Measurements from ENCODE around the gene TRIM25.

Gene TRIM25

GRCh38 chr17:56926704-56927103, 12.9 kb upstream of the TRIM25 start:
- no peak for DNase-seq (ENCODE audit: low spot score)

- no peak for DNase-seq (ENCODE audit: low spot score)
Observed at GRCh38 chr17:56926270-56926669, 12.4 kb upstream of the TRIM25 start.

- no peak for DNase-seq (ENCODE audit: low spot score)
Observed at GRCh38 chr17:56925088-56925487, 11.2 kb upstream of the TRIM25 start.

- DNase-seq (ENCODE audit: low spot score): no peak
Observed at GRCh38 chr17:56919717-56920116, 5.9 kb upstream of the TRIM25 start.

GRCh38 chr17:56918916-56919315, 5.1 kb upstream of the TRIM25 start:
- DNase-seq (ENCODE audit: low spot score): no peak

- DNase-seq (ENCODE audit: low spot score): no peak
Observed at GRCh38 chr17:56917559-56918296, 3.9 kb upstream of the TRIM25 start.

GRCh38 chr17:56914581-56915273, 878 bp upstream of the TRIM25 start:
- no peak for DNase-seq (ENCODE audit: low spot score)

GRCh38 chr17:56913353-56913866, 439 bp downstream of the TRIM25 start:
- DNase-seq (ENCODE audit: low spot score): no peak

- no peak for DNase-seq (ENCODE audit: low spot score)
Observed at GRCh38 chr17:56913000-56913311, 893 bp downstream of the TRIM25 start.

- no peak for DNase-seq (ENCODE audit: low spot score)
Observed at GRCh38 chr17:56912105-56912999, 1.5 kb downstream of the TRIM25 start.

- no peak for DNase-seq (ENCODE audit: low spot score)
Observed at GRCh38 chr17:56910509-56911235, 3.2 kb downstream of the TRIM25 start.

- DNase-seq (ENCODE audit: low spot score): no peak
Observed at GRCh38 chr17:56909742-56910508, 3.9 kb downstream of the TRIM25 start.

GRCh38 chr17:56908001-56908542, 5.8 kb downstream of the TRIM25 start:
- no peak for DNase-seq (ENCODE audit: low spot score)

GRCh38 chr17:56903560-56903959, 10.3 kb downstream of the TRIM25 start:
- DNase-seq (ENCODE audit: low spot score): no peak

GRCh38 chr17:56902348-56902747, 11.5 kb downstream of the TRIM25 start:
- DNase-seq (ENCODE audit: low spot score): peak; percentile 67

GRCh38 chr17:56899403-56899802, 14.4 kb downstream of the TRIM25 start:
- DNase-seq (ENCODE audit: low spot score): no peak

- DNase-seq (ENCODE audit: low spot score): no peak
Observed at GRCh38 chr17:56898874-56899273, 15.0 kb downstream of the TRIM25 start.

GRCh38 chr17:56897646-56898424, 16.0 kb downstream of the TRIM25 start:
- DNase-seq (ENCODE audit: low spot score): no peak

GRCh38 chr17:56896968-56897359, 16.9 kb downstream of the TRIM25 start:
- no peak for DNase-seq (ENCODE audit: low spot score)
